Urinary bladder (tissue), 4 donors: ENCODE data around the gene THOC7. TPM values are rescaled to one million over a fixed set of nuclear protein-coding genes. Genes with fewer than 3 reads are reported as not detected.

ENCODE experiments used
- DNase-seq: peaks from one replicate; pipeline ENCODE4 v3.0.0-alpha.2; 2015; ENCODE audit errors: extremely low spot score
- H3K27ac ChIP-seq: one replicate; pipeline ENCODE4 v1.5.1; 2013; ENCODE audit warnings: low read depth, mild to moderate bottlenecking, moderate library complexity
- H3K36me3 ChIP-seq: one replicate; pipeline ENCODE4 v1.6.1; 2013; ENCODE audit warnings: mild to moderate bottlenecking, moderate library complexity; ENCODE audit not compliant: insufficient read depth
- H3K4me1 ChIP-seq: one replicate; pipeline ENCODE4 v1.6.1; 2013; ENCODE audit warnings: mild to moderate bottlenecking, moderate library complexity; ENCODE audit not compliant: insufficient read depth
- H3K4me3 ChIP-seq: one replicate; pipeline ENCODE4 v1.5.1; 2013; ENCODE audit warnings: low read depth, low read length
- WGBS: extraction: QIAGEN DNeasy Blood & Tissue Kit; methylation state at CpG from one replicate; pipeline ENCODE4 v1.1.7; 2013; 5-methylcytosine and 5-hydroxymethylcytosine counted together
- polyA plus RNA-seq: library from polyadenylated mRNA; stranded (reverse); fragments of 200-250 nt; gene quantifications from one replicate; pipeline ENCODE4 v1.2.3, GENCODE V29; 2013
- small RNA-seq: library from RNA; depleted of rRNA; stranded (forward); fragments of <200 nt; gene quantifications from one replicate; pipeline ENCODE3, GENCODE V24; 2014
- total RNA-seq: library from RNA; depleted of rRNA; stranded (reverse); fragments of >200 nt; gene quantifications from one replicate; pipeline ENCODE4 v1.2.3, GENCODE V29; 2014
- donor health status: healthy with polysubstance abuse.
- donor health status: healthy.

The THOC7 gene
- total and polyA plus RNA-seq, 2 donors: 51.2 to 63.5 TPM

GRCh38 chr3:63803911-63804310, 59.7 kb downstream of the THOC7 start:
- Histone ChIP-seq H3K4me3 (no peak overlapping the region), H3K27ac (no peak overlapping the region), H3K36me3 (no peaks in the 10 kb centered on the region), H3K4me1 (no peaks in the 10 kb centered on the region)
- DNase-seq: no peak
- WGBS: 68% methylated on average over 5 of the region's 5 CpGs

- Histone ChIP-seq H3K36me3 (no peaks in the 10 kb centered on the region), H3K4me1 (no peaks in the 10 kb centered on the region), H3K4me3 (no peak overlapping the region), H3K27ac (no peak overlapping the region)
- DNase-seq: no peak
- WGBS: 25% methylated on average over 5 of the region's 5 CpGs
Measured at GRCh38 chr3:63800097-63800496, 63.5 kb downstream of the THOC7 start.

GRCh38 chr3:63798949-63799348, 64.7 kb downstream of the THOC7 start:
- Histone ChIP-seq H3K27ac (no peak overlapping the region), H3K4me1 (no peaks in the 10 kb centered on the region), H3K36me3 (no peaks in the 10 kb centered on the region), H3K4me3 (no peak overlapping the region)
- 69% methylated on average over 2 of the region's 2 CpGs for WGBS
- no peak for DNase-seq

- no peak for DNase-seq
- Histone ChIP-seq H3K36me3 (no peaks in the 10 kb centered on the region), H3K4me3 (no peak overlapping the region), H3K4me1 (no peaks in the 10 kb centered on the region), H3K27ac (no peak overlapping the region)
- WGBS: 93% methylated on average over 2 of the region's 2 CpGs
Measured at GRCh38 chr3:63798544-63798943, 65.1 kb downstream of the THOC7 start.

- WGBS: 26% methylated on average over 6 of the region's 6 CpGs
- Histone ChIP-seq H3K36me3 (no peaks in the 10 kb centered on the region), H3K4me3 (no peak overlapping the region), H3K27ac (no peak overlapping the region), H3K4me1 (no peaks in the 10 kb centered on the region)
- no peak for DNase-seq
Measured at GRCh38 chr3:63795438-63795837, 68.2 kb downstream of the THOC7 start.

- no peak for DNase-seq
Measured at GRCh38 chr3:63791974-63792373, 71.6 kb downstream of the THOC7 start.

More at GRCh38 chr3:63791974-63792373, 71.6 kb downstream of the THOC7 start:
- H3K27ac ChIP-seq: no peak overlapping the region
- H3K4me1 ChIP-seq: no peaks in the 10 kb centered on the region
- no peak overlapping the region for H3K4me3 ChIP-seq
- no peaks in the 10 kb centered on the region for H3K36me3 ChIP-seq
- 10% methylated on average over 1 of the region's 1 CpG for WGBS

Small RNAs within 50 kb of the gene (small RNA-seq; reads per million reads assigned to genes)
- not detected for gene SCAANT1

Other genes starting within 250 kb of the THOC7 start
- not detected for gene SNTN, start 211.1 kb downstream of the THOC7 start, total RNA-seq
- gene SNTN, start 211.1 kb downstream of the THOC7 start, polyA plus RNA-seq: not detected
- gene C3orf49, start 44.5 kb downstream of the THOC7 start, total RNA-seq: not detected
- not detected for gene C3orf49, start 44.5 kb downstream of the THOC7 start, polyA plus RNA-seq
- 27.0 TPM for gene ATXN7, start 62 bp upstream of the THOC7 start, total RNA-seq
- gene ATXN7, start 62 bp upstream of the THOC7 start, polyA plus RNA-seq: 6.2 TPM
- not detected for gene SCAANT1, start 48.6 kb upstream of the THOC7 start, total RNA-seq
- not detected for gene SCAANT1, start 48.6 kb upstream of the THOC7 start, polyA plus RNA-seq
- gene PSMD6, start 159.7 kb upstream of the THOC7 start, total RNA-seq: 60.9 TPM
- 78.8 TPM for gene PSMD6, start 159.7 kb upstream of the THOC7 start, polyA plus RNA-seq